HG02852 (cell line): Measurements from ENCODE around the gene GPR3.
"Not testable (repeated sequence)": the region's sequence is repeated elsewhere in the genome, so short reads cannot be mapped to it uniquely, and the experiment has no call there.

Source experiments
- ATAC-seq: cut with Tn5 transposase; IDR thresholded peaks from one replicate; pipeline ENCODE4 v1.9.1; 2021; ENCODE audit warnings: mild to moderate bottlenecking, moderate library complexity; ENCODE audit not compliant: unreplicated experiment

GPR3 gene

DNA sequence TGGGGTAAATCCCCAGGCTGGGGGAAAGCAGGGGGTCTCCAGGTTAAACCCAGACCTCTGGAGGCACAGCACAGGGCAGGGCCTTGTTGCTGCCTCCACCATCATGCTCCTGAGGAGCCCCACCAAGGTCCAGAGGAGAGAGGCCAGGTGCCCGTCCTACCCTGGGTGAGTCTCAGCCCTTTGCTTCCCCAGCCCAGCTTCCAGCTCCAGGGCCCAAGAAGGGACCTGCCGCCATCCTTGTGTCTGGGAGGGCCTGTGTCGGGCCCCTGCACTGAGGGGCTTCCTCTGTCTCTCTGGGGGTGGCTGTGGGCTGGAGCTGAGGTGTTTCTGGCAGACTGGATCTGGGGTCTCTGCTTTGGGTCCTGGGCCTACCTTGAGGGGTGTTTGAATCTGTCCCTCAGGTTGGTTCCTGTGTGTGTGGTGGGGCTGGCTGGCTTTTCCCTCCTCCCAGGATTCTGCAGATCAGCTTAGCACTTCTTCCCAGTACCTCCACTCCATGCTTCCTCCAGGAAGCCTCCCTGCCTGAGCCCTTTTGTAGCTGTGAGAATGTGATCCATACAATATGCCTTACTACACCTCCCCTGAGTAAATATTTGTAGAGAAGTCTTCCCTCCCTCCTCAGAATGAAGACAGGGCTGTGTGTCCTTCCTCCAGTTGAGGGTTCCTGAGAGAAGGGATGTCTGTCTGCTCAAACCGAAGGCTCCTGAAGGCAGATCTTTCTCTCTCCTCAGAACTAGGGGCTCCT, 6.2 kb downstream of the GPR3 start:
- no peak for ATAC-seq

DNA sequence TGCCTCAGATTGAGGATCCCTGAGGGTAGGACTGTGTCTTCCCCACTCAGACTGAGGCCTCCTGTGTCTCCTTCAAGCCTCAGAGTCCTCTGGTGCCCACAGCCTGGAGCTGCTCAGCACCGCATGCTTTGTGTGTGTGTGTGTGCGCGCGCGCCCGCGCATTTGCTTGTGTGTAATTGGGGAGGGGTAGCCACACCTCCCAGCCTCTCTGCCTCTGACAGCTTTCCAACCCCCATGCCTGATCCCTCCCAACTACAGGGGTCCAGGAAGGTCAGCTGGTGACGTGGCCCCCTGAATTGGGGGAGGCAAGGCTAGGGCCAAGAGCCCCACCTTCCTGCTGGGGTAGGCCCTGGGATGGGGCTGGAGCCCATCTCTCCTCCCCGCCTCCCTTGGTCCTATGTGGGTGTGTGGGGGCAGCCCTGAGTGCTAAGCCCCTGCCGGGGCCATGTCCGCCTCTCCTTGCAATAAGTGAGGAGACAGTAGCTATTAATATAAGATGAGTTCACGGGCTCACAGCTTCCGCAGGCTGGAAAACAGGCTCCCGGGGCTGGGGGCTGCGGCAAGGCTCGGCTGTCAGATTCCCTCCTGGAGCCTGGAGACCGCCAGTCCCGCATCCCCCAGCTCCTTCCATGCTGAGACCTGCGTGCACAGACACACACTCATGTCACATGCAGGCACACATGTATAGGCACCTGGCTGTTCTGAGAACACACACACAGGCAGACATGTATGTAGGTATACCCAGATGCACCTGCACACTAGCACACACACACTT, 7.0 kb downstream of the GPR3 start:
- ATAC-seq: no peak

DNA sequence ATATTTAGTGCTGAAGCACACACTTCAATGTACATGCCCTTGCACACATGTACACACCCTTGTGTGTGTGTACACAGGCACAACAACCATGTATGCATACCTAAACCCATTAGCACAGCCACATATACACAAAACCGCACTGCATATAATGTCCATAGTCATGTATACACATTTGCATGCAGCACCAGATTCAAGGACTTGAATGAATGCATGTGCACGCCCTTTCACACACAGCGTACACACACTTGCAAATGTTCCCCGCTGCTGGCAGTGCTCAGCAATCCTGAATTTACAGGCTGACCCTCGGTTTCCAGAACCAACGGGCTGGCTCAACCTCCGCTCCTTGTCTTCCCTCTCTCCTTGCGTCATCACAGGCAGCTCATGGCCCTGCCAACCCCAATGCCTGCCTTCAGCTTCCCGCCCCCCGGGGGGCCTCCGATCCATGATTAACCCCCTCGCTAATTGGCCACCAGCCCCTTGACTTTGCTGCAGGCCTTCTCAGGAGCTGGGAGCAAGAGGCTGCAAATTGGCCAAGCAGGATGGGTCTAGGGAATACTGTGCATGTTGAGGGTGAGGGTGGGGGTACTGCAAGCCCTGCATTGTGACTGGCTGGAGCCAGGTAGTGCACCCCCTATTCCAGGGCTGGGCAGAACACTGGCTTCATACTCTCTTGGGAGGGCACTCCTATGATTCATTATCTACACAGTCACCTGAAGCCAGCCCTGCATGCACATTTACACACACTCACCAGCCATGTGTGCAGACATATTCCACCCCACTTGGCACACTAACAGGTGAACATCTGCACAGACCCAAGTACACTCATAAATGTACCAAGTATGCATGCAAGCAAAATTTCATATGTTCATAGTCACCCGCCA, 7.9 kb downstream of the GPR3 start:
- no peak for ATAC-seq

DNA sequence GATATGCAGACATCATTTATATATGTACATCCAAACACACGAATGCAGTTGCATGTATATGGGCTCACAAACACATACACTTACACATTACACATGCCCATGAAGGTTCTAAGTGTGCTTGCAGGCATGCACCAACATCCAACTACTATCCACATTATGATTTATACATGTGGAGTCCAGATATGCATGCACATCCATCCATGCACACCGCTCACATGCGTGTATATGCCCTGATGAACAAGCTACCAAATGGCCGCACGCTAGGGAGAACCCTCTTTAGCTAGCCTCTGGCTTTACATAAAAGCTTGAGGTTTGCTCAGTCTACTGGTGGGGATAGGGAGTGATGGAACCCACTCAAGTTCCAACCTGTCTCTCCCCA, 8.5 kb downstream of the GPR3 start:
- no peak for ATAC-seq

DNA sequence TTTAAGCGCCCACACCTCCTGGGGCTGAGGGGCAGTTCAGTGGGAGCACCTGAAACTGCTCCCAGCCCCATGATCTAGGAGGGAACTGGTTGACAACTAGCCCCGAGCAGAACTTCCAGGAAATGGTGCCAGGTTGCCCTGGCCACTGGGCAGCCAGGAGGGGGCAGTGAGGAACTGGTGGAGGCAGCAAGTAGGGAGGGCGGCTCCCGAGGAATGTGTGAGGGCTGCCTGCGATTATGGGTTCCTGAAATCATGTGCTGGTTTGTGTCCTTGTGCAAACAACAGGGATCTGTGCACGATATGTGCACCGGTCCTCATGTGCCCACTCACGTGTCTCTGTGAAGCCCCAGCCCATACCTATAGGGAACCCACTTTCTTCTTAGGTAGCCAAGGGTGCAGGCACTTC, 9.9 kb downstream of the GPR3 start:
- no peak for ATAC-seq

DNA sequence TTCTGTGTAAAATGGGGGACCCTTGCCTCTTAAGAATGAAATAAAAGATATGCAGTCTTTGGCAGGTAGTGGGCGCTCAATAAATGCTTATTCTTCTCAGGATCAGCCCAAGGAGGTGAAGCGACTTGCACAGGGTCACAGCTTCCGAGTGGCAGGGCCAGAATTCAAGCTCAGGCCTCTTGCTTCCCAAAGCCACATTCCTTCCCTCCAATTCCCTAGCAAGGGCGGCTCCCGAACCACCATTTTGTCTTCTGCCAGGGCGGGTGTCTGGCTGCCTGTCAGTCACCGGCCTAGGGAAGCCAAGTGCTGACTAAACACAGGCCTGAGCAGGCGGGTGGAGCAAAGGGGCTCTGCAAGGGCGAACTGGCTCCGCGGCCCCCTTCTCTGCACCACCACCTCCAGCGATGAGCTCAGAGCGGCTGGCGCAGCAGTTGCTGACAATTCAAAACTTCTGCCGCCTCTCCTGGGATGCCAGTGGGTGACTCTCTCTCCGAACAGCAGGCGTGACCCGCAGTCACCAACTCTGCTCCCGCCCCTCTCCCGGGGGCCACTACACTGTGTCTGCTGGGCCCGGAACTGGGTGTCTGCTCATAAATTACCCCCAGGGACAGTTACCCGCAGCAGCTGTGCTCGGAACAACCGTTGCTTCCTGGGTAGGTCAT, 10.8 kb downstream of the GPR3 start:
- ATAC-seq: no peak

DNA sequence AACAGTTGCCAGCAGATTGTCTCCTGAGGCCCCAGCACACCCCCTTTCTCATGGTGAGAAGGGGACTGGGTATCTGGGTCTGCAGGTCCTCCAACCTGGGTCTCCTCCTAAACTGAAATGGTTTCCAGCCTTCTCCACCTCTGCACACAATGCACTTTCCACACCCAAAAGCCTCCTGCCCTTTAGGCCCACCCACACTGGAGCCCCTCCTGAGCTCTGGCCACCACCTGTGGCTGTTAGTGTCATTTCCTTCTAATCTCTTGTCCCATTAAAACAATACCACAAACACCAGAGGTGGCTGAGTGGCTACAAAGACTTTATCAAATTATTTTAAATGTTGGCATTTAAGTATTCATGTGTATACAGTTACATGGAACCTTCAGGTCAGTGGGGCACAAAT, 11.5 kb downstream of the GPR3 start:
- no peak for ATAC-seq

DNA sequence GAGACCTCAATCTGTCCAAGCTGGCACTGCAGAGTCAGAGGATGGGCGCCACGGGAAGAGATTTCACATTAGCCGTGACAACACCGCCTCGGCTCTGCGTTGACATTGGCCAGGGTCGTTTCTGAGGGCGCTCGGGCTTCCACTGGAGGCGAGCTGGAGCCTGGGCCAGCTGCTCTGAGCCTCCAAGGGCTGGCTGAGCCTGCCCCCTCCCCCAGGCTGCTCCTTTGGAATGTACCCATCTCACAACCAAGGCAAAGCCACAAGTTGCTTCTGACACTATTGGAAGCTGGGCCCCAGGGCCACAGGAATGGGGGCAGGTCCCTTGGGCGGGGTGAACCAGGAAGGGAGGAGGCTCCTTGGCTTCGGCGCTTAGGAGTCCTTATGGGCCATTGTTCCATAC, 12.7 kb downstream of the GPR3 start:
- no peak for ATAC-seq

DNA sequence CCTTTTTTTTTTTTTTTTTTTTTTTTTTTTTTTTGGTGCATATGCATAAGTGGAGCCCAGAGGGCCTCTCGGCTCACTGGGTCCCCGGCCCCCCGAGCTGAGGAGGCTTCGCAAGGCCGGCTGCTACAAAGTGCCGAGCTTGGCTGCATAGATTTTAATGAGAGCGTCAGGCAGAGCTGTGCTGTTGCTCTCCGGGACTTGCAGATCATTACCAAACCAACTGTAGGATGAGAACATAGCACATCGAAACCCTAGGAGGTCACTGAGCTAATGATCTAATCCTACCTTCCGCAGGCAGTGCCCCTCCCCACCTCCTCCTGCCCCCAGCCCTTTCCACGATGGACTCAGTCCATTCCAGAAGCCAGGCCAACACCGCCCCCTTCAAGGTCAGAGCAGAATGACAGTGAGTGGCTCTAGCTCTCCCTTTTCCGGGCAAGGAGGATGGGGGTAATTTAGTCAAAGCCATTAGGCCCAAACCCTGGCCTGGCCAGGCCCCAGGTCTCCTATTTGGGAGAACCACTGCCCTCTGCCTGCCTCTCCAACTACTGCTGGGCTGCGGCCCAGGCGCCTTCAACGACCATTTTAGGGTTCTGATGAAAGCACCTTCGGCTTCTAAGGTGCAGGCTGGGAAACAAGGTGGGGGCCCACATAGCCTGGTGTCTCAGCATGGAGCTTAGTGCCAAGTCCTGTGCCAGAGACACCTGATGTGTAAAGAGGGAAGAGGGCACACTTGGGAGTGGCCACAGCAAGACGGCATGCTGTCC, 13.4 kb downstream of the GPR3 start:
- ATAC-seq: not testable (repeated sequence)

DNA sequence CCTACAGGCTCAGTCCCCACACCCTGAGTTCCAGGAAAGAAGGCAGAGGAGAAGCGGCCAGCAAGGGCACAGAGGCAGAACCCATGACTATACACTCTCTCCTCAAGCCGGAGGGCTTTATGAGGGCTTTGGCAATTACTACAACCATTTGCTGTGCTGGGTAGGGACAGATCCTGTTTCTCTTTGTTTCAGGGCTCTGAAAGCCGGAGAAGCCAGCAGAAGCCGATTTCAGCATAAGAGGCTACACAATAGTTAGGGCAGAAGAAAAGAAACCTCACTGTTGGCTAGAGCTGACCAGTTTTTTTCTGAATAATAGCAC, 13.9 kb downstream of the GPR3 start:
- no peak for ATAC-seq

DNA sequence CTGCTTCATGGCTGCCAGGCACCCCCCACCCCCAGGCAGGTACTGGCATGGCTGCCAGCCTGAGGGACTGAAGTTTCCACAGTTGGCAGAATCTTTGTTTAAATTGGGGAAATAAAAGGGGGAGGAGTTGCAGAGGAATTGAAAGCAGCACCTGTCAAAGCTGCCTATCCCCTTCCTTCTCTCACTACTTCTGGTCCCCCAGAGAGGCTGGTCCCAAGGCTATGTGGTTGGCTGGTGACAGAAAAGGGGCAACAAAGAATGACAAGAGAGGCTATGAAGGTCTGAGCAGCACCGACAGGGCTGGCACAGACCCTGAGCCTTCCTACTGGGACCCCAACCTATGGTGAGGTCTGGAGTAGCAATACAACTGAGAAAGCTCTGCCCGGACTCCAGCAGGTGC, 14.4 kb downstream of the GPR3 start:
- ATAC-seq: not testable (repeated sequence)

DNA sequence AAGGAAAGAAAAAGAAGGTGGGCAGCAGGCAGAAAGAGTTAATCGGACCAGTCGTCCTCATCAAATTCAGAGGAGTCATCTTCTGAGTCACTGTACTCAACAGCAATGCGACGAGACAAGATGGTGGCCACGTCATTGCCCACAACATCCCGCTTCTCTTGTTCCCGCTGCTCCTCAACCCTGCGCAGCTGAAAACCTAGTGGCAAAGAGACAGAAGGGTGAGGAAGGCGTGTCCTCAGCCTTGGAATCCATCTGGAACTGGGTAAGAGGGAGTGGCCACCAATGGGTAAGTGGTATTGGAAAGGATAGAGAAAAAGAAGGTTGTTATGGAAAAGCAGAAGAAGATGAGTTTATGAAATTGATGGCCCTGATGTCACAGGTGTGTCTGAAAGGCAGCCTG, 15.7 kb downstream of the GPR3 start:
- no peak for ATAC-seq

DNA sequence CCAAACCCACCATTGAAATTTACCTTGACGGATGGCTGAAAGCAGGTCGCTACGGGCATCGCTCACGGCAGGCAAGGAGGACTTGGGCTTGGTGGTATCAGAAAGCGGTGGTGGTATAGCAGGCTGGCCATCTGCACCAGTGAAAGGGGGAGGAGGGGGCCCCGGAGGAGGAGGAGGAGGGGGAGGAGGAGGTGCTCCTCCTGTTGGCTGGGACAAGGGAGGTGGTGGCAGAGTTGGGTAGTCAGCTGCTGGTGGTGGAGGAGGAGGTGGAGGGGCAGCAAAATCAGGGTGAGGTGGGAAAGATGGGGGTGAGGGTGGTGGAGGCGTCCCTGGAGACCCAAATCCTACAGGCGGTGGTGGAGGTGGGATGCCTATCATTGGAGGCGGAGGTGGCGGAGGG, 17.2 kb downstream of the GPR3 start:
- ATAC-seq: no peak

DNA sequence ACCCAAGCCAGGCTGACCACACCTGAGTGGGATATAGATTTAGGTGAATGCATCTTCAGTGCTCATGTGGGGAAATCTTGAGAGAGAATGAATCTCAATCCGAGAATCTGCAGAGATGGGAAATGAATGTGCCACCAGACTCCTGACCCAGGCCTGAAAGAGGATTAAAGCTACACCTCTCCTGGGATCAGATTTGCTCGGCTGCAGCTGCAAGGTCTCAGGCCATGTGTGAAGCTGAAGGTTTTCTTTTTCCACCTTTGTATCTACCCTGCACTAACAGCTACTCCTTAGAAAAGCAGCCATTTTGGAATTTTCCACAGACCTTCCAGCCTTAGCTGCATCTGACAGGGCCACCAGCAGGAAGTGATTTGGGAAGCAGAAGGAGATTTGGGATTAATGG, 18.3 kb downstream of the GPR3 start:
- ATAC-seq: no peak

DNA sequence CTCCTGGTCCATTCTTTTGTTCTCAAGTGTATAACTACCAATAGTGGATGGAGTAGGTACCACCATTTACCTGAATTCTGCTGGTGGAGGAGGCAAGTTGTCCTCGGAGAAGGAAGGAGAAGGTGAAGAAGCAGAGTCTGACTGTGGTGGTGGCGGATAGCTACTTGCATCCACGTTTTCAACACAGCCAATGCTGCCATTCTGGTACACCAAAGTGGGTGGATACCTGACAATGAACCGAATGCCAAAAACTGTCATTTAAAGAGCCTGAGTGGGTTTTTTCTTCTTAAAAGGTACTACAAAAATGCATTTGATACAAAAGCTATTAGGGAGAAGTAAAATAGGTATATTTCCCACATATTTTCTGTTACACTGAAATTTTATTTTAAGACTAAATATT, 20.1 kb downstream of the GPR3 start:
- no peak for ATAC-seq

DNA sequence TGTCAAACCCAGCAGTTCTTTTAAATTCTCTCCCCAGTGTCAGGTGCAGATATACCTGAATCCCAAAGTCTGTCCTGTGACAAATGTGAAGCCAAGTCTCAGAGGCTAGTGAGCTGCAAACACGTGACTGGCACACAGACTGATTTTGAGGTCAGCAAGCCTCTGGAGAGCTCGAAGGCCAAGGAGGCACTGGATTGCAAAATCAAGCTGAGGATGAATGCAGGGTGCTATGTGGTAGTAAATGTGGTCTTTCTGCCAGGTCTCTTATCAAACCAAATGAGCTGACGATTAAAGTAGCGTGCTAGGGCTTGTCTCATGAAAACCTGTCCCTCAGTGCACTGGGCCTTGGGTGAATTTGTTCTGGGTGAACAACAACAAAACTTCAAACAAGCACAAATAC, 20.6 kb downstream of the GPR3 start:
- no peak for ATAC-seq

DNA sequence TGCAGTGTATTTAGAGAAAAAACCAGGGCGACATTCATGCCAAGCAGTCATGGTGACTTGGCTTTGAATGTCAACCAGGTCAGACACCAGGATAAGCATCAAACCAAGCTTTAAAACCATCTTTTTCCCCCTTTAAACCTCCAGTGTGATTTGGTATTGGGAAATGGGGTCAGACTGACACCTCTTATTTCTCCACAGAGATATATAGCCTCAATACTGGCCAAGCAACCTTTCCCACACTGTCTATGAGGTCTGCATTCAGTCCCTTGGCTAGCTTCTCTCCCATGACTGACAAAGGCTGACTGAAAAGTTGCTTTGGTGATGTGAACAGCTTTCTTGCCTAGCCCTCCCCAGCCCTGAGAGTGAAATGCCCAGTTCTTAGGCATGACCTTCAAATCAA, 21.7 kb downstream of the GPR3 start:
- no peak for ATAC-seq

DNA sequence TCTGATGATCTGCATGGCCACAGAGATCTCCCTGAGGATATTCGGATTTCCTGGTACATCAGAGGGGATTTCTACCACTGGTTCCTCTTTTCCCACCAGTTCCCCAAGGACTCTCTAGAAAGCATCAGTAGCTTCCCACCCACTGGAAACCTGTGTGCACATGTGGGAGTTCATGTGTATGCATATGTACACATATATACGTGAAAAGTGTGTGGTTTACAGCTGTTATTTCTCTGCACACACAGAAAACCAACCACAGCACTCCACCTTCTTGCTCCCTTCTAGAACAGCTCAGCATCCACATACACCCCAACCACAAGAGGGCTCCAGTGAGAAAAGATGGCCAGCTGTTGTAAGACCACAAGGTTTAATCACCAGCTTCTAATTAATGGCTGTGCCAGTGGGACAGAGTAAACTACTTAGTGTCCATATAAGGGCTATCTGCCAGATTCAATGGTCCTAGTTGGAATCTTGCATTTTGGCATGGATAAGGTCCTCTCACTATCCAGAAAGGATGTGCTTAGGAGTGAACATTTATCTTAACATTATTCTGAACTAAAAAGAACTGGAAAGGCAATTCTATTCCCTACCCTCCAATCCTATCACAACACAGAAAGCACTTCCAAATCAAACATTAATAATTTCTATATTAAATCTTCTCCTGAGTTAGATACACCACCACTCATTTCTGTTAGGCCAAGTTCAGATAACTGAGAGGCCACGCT, 24.1 kb downstream of the GPR3 start:
- no peak for ATAC-seq

DNA sequence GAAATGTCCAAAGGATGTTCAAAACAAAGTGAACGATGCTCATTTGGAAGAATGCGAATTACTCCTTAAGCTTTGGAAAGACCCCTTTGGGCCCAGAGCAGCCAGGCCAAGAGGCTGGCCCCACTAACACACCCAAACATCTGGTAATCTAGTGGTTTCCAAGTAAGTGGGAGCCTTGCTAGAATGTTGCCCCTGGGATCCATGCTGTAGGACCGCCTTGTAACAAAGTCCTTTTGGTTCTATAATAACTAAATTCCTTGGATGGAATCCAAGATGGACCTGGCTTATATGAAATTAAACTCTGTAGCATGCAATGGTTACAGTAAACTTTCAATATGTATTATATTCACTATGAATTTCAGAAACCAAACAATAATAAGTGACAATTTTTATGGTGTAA, 25.3 kb downstream of the GPR3 start:
- no peak for ATAC-seq
